GM19099 (cell line): ENCODE data around the gene KIF5B.

Experiments
- POLR2A ChIP-seq: IDR thresholded peaks from 3 replicates; pipeline ENCODE4 v1.6.1; 2011; ENCODE audit warnings: low read depth; ENCODE audit not compliant: insufficient read length; ENCODE audit errors: extremely low read depth

KIF5B gene

DNA sequence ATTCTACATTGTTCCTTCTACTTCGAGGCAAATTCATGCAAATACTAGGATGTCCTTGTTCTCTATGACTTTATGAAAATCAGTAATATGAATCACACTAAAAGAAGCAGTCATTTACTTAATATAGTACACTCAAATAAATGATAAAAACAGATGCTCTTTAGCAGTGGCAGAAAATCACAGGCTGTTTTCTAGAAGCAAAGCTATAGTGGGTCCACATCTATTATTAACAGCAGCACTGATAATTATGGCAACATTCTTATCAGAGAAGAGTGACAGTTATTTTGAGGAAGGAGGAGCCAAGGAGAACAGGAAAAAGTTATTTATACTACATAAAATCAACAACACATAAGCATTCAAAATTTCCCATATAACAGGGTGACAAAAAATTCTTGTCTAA is 16.5 kb downstream of the KIF5B start:
- TF ChIP-seq POLR2A, result no peak

DNA sequence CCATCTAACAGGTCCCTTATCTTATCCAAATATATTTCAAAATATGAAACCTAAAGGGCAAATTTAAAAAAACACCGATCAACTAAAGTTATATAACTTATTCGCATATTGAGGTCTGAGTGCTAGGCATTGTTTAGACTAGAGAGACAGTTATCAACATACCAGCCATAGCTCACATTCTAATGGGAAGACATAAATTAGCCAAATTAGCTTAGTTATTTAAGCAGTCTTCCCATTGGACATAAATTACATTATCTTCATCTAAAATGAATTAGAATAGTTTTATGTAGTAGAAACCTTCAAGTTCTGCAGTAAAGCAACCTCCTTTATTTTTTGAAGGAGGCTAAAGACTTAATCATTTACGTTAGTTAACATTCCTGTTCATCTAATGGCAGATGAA is 17.4 kb downstream of the KIF5B start:
- no peak for TF ChIP-seq POLR2A

DNA sequence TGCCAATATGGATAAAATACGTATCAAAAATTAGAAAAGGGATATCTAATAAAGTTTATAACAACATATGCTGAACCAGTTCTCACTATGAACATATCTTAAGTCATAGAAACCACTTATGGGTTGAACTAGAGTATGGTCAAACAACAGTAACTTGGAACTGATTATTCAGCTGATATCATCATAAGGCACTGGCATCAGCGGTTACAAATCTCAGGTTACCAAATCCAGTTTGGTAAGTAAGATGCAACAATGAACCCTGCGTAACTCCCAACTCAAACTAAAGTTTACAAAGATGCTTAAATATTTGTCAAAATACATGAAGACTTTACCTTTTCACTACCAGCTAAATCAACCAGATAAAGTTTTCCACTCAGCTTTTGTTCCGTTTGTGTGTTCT is 19.3 kb downstream of the KIF5B start:
- no peak for TF ChIP-seq POLR2A

DNA sequence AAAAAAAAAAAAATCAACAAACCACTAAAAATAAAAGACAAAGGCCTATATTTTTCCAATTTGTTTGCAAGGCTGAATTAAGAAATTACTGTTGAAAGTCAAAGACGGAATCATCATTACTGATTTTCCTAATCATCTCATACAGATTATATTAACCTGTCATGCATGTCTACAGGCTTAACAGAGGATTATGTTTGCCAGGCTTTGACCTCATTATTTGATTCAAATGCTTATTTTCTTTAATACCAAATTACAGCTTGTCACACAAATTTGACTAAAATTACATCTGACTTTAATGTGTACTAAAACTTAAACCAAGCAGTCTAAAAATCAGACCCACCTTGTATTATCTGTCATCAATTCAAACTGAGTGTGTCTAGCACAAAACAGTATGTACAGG is 21.2 kb downstream of the KIF5B start:
- TF ChIP-seq POLR2A, result no peak

DNA sequence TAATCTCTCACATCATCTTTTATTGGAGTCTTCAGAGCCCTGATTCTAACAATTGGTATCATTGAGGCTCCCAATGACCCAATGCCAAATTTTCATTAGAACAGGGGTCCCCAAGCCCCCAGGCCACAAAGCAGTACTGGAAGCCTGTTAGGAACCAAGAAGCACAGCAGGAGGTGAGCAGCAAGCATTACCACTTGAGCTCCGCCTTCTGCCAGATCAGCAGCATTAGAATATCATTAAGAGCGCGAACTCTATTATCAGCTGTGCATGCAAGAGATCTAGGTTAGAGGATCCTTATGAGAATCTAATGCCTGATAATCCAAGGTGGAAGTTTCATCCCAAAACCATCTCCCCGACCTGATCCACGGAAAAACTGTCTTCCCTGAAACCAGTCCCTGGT is 23.1 kb downstream of the KIF5B start:
- TF ChIP-seq POLR2A, result no peak

DNA sequence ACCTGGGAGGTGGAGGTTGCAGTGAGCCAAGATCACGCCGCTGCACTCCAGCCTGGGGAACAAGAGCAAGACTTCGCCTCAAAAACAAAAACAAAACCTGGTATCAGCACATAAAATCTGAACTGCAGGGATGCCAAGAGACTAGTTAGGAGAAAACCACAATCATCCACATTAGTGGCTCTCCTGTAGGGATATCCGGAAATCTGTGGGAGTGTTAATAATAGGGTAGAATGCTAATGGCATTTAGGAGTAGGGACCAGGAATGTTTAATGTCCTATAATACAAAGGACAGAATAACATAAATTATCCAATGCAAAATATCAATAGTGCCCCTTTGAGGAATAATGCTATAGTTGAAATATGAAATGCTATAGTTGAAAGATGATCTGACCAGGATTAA is 24.3 kb downstream of the KIF5B start:
- no peak for TF ChIP-seq POLR2A

DNA sequence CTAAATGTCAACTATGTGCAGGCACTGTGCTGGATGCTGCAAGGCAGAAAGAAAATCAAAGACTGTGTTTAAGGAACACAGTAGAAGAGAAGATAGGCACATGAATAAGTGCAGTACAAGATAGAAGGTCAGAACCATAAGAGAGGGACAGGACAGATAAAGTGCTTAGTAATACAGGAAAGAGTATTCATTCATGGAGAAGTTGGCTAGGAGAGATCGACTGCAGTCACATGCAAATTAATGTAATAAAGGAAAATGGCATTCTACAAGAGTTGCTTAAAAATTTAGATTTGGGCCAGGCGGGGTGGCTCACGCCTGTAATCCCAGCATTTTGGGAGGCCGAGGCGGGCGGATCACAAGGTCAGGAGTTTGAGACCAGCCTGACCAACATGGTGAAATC is 24.8 kb downstream of the KIF5B start:
- no peak for TF ChIP-seq POLR2A

DNA sequence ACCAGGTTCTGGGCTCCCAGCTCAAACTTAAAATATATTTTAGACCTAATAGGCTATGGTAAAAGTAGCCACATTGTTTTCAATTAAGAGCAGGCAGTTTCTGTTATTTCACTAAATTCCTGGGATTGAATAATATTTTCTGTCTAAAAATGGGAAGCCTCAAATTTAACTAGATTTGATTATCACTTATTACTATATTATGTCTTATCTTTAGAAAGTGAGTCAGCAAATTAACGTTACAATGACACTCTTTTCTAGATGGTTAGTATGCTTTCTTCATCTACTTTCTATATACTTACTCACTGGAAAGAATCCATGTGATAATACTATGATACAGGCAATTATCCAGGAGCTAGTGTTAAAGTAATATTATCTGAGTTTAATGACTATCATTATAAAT is 27.5 kb downstream of the KIF5B start:
- no peak for TF ChIP-seq POLR2A

DNA sequence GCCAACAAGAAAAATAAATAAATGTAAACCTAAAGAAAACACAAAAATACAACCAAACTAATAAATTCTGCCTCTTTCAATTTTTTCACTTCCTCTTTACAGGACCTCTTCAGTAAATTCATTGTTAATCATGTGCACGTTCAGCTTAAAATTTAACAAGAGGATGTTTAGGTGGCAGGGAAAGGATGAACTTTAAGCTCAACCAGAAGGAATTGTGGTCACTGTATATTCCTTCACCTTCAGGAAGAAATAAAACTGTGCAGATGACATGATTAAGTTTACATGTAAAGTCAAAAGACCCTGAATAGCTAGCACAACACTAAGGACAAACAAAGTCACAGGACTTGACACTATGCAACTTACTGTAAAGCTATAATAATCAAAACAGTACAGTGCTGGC is 33.0 kb downstream of the KIF5B start:
- no peak for TF ChIP-seq POLR2A

DNA sequence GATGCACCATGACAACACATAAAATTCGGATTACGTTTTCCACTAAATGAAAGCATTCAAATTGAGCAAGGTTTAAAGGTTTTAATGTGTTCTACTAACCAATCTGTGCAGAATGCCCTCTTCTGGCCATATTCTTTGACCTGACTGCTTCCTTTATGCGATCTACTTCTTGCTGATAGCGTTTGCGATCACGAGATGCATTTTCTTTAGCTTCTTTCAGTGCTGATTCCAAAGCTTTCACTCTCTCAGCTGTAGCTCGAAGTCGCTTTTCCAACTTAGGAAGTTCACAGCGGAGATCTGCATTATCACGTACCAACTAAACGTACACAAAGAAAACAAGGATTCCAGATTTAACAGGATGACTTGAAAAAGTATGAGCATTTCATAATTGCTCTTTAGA is 39.2 kb downstream of the KIF5B start:
- no peak for TF ChIP-seq POLR2A

DNA sequence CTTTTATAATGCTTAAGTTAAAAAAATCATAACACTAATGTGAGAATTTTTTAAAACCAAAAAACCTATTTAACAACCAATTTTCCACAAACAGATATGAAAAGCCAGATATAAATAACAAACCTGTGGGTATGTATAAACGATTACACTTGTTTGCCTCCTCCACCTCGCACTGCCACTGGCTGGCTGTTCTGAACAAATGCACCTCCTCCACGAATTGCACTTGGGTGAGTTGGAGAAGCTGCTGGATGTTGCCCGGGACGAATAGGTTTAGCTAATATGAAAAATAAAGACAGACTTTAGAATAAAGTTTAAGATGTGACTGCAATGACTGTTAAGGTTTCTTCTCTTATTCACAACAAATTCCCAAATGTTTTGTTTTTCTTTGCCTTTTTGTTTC is 40.8 kb downstream of the KIF5B start:
- no peak for TF ChIP-seq POLR2A

DNA sequence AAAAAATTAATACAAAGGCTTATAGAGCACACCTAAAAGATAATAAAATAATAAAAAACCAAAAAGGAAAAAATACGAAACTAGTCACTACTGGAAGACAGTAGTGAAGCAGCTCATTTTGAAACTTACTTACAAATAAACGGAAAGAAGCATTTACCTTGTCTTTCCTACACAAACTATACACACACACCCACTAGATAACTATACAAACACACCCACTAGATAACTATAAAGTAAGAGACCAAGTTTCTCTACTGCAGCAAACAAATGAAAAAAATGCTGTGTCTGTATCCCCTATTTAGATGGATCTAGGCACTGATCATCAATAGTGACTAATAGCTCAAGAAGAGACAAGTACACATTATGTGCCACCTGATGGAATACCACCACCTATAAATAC is 49.2 kb downstream of the KIF5B start:
- no peak for TF ChIP-seq POLR2A

DNA sequence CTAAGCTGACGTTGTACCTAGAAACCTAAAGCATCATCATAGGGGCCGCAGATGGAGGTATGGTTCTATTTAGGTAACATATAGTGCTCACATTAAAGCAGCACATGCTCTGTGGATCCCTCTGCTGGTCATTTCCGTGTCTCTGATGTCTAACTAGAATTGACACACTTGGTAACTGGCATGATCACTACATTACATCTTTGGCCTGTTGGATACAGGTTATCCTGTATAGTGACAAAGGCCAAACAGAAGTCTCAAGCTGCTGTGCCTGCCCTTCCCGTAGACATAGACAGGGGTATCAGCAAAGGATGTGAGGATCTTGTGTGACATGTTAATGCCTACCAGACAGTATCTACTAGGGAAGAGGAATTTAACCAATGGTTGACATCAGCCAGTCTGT is 51.2 kb downstream of the KIF5B start:
- TF ChIP-seq POLR2A, result no peak

DNA sequence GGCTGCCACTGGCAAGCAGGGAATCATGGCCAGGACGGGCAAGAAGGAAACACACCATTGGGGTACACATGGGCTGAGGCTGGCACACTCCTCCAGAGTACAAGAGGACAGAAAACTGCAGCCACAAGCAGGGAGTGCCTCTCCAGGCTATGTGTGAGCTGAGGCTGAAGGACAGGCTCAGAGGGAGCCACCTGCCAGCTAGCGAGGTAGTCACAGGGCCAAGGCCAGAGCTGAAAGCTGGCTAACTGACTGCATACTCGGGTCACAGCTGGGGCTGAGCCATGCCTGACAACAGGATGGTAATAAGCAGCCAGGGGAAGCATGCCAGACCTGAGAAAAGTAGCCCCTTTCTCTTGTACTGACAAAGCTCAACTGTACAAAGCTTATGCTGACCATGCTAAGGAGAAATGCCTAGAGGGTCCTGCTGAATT is 52.0 kb downstream of the KIF5B start:
- no peak for TF ChIP-seq POLR2A

DNA sequence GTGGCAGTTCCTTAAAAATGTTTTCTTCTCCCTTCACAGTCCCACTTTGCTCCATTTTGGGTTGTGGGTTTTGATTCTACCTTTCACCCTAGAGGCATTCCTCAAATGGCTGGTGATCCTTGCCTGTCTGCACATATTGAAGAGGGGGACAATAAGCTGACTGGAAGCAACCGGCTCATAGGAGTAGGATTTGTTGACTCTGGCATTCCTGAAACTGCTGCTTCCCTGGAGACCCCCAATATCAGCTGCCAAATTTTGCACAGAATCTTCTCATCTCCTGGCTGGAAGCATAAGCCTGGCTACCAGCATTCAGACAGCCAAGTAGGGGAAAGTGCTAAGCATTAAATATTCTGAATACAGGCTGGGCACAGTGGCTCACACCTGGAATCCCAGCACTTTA is 53.7 kb downstream of the KIF5B start:
- no peak for TF ChIP-seq POLR2A

DNA sequence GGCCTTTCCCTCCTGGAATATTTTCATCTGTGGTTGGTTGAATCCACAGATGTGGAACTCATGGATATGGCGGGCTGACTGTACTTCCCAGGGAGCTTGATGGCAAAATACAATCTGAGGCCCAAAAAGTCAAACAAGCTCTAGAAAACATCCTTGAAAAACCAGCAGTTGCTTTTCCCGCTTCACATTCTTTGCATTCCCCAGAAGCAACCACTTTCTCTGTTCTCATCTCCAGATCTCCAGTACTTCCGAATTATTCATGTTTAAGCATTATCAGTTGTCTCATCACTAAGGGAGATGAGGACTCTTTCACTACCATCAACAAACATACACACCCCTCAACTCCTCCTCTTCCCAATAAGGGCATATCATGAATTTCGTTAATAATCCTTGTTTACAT is 55.3 kb downstream of the KIF5B start:
- TF ChIP-seq POLR2A, result no peak

DNA sequence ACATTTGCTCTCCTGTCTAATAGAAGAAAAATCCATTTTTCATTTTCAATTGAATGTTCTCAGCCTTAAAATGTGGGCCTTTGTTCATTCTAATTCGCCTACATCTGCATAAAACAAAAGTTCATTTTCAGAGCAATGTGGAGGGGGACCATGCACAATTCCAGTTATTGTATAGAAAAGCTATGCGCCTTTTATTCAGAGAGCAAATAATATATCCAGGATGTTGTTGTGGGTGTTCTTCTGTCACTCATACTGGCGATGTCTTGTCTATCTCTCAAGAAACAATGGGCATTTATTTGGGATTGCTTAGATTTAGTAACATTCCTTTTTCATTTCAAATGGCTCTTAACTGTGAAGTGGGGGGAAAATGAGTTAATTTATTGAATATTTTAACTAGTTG is 56.4 kb downstream of the KIF5B start:
- TF ChIP-seq POLR2A, result no peak
